Measurements from ENCODE around the gene AEN.
"Not testable (repeated sequence)": the region's sequence is repeated elsewhere in the genome, so short reads cannot be mapped to it uniquely, and the experiment has no call there.

The AEN gene

GRCh38 chr15:88631464-88632028 lies 10.4 kb downstream of the AEN start:
- DNase-seq, result no peak

- not testable (repeated sequence) for DNase-seq
Measured at GRCh38 chr15:88632797-88633196, 11.7 kb downstream of the AEN start.

- DNase-seq, result no peak
Measured at GRCh38 chr15:88634449-88634848, 13.3 kb downstream of the AEN start.

- peak in 2 of 5 donors; percentile 30 to 84 for DNase-seq
Measured at GRCh38 chr15:88635318-88635717, 14.2 kb downstream of the AEN start.

- peak; percentile 65 to 80 (median 74) for DNase-seq
Measured at GRCh38 chr15:88636050-88636449, 14.9 kb downstream of the AEN start.

GRCh38 chr15:88636654-88637053 lies 15.5 kb downstream of the AEN start:
- DNase-seq, result no peak

- no peak for DNase-seq
Measured at GRCh38 chr15:88637436-88637835, 16.3 kb downstream of the AEN start.

GRCh38 chr15:88637841-88638625 lies 16.9 kb downstream of the AEN start:
- DNase-seq, result no peak

GRCh38 chr15:88638626-88639372 lies 17.7 kb downstream of the AEN start, which contains the start of gene ISG20:
TSS of gene ISG20 (plus strand) at chr15:88639016. CDS start at chr15:88639367, 351 bp downstream.
- peak; percentile 97 to 99 (median 98) for DNase-seq

GRCh38 chr15:88641959-88642452 lies 20.9 kb downstream of the AEN start:
- no peak for DNase-seq

- not testable (repeated sequence) for DNase-seq
Measured at GRCh38 chr15:88642514-88642913, 21.4 kb downstream of the AEN start.

GRCh38 chr15:88644741-88645140 lies 23.6 kb downstream of the AEN start:
- no peak for DNase-seq

- DNase-seq, result no peak
Measured at GRCh38 chr15:88645171-88646087, 24.3 kb downstream of the AEN start.

- no peak for DNase-seq
Measured at GRCh38 chr15:88646088-88646405, 24.9 kb downstream of the AEN start.

GRCh38 chr15:88646951-88647350 lies 25.8 kb downstream of the AEN start:
- no peak for DNase-seq

- DNase-seq, result no peak
Measured at GRCh38 chr15:88647351-88648105, 26.4 kb downstream of the AEN start.

GRCh38 chr15:88648357-88649214 lies 27.4 kb downstream of the AEN start:
- no peak for DNase-seq

- DNase-seq, result peak in 3 of 5 donors; percentile 40 to 65 (median 46)
Measured at GRCh38 chr15:88649286-88649733, 28.2 kb downstream of the AEN start.

GRCh38 chr15:88649753-88650551 lies 28.8 kb downstream of the AEN start:
- DNase-seq, result no peak

- no peak for DNase-seq
Measured at GRCh38 chr15:88650556-88650955, 29.4 kb downstream of the AEN start.

Measured in T-helper 1 cell (primary cell).